Parathyroid adenoma (tissue), 2 donors: ENCODE data around the gene GLDC.

Experiments
- H2AFZ ChIP-seq: fragments of 300-600 bp; sonication (generic); one replicate; pipeline ENCODE4 v1.7.0; 2017; ENCODE audit warnings: antibody characterized with exemption, mild to moderate bottlenecking
- H3K27ac ChIP-seq: fragments of 300-600 bp; sonication (generic); one replicate; pipeline ENCODE4 v1.7.0; 2017
- H3K27me3 ChIP-seq: fragments of 300-600 bp; sonication (generic); one replicate; pipeline ENCODE4 v1.7.0; 2017; ENCODE audit warnings: low read length; ENCODE audit not compliant: control insufficient read depth, insufficient read depth
- H3K36me3 ChIP-seq: fragments of 300-600 bp; sonication (generic); one replicate; pipeline ENCODE4 v1.7.0; 2017; ENCODE audit warnings: low read length; ENCODE audit not compliant: control insufficient read depth, insufficient read depth
- H3K4me1 ChIP-seq: fragments of 300-600 bp; sonication (generic); one replicate; pipeline ENCODE4 v1.7.0; 2017; ENCODE audit warnings: control low read depth
- H3K4me2 ChIP-seq: fragments of 300-600 bp; sonication (generic); one replicate; pipeline ENCODE4 v1.7.0; 2017; ENCODE audit warnings: low read length
- H3K4me3 ChIP-seq: fragments of 300-600 bp; sonication (generic); one replicate; pipeline ENCODE4 v1.7.0; 2017; ENCODE audit warnings: low read depth, low read length
- H3K79me2 ChIP-seq: fragments of 300-600 bp; sonication (generic); one replicate; pipeline ENCODE4 v1.7.0; 2017; ENCODE audit warnings: control low read depth
- H3K9ac ChIP-seq: fragments of 300-600 bp; sonication (generic); one replicate; pipeline ENCODE4 v1.7.0; 2017; ENCODE audit warnings: mild to moderate bottlenecking
- H3K9me3 ChIP-seq: fragments of 300-600 bp; sonication (generic); one replicate; pipeline ENCODE4 v1.7.0; 2017; ENCODE audit warnings: low read length; ENCODE audit not compliant: control insufficient read depth
- CTCF ChIP-seq: fragments of 300-600 bp; sonication (generic); IDR thresholded peaks from one replicate; pipeline ENCODE4 v1.7.0; 2017; ENCODE audit warnings: antibody characterized with exemption, mild to moderate bottlenecking
- donor health status: primary hyperparathyroidism.

Gene GLDC

GRCh38 chr9:6672118-6672517 lies 26.6 kb upstream of the GLDC start:
- Histone ChIP-seq H3K4me2 (no peak overlapping the region), H3K79me2 (no peaks in the 10 kb centered on the region), H3K9ac (no peak overlapping the region), H3K4me3 (no peak overlapping the region), H3K36me3 (no peaks in the 10 kb centered on the region), H3K27me3 (no peaks in the 10 kb centered on the region), H3K9me3 (no peaks in the 10 kb centered on the region), H2AFZ (no peak overlapping the region), H3K27ac (no peak overlapping the region), H3K4me1 (no peaks in the 10 kb centered on the region)
- TF ChIP-seq CTCF = no peak

- H3K9me3 ChIP-seq = no peaks in the 10 kb centered on the region
- H3K27me3 ChIP-seq = no peaks in the 10 kb centered on the region
- no peaks in the 10 kb centered on the region for H3K4me1 ChIP-seq
- no peak overlapping the region for H3K27ac ChIP-seq
- H3K36me3 ChIP-seq = no peaks in the 10 kb centered on the region
- no peak overlapping the region for H2AFZ ChIP-seq
- no peak for TF ChIP-seq CTCF
- H3K9ac ChIP-seq = no peak overlapping the region
- H3K4me2 ChIP-seq = no peak overlapping the region
- H3K79me2 ChIP-seq = no peaks in the 10 kb centered on the region
- H3K4me3 ChIP-seq = no peak overlapping the region
Measured at GRCh38 chr9:6671416-6671815, 25.9 kb upstream of the GLDC start.

- no peak overlapping the region for H3K4me3 ChIP-seq
- no peaks in the 10 kb centered on the region for H3K4me1 ChIP-seq
- no peak for TF ChIP-seq CTCF
Measured at GRCh38 chr9:6669881-6670280, 24.4 kb upstream of the GLDC start.

GRCh38 chr9:6667633-6668280 lies 22.2 kb upstream of the GLDC start:
- no peaks in the 10 kb centered on the region for H3K36me3 ChIP-seq
- no peak overlapping the region for H3K9ac ChIP-seq
- H3K4me3 ChIP-seq = no peak overlapping the region
- no peak overlapping the region for H2AFZ ChIP-seq
- no peak overlapping the region for H3K4me2 ChIP-seq
- H3K27ac ChIP-seq = no peak overlapping the region
- H3K4me1 ChIP-seq = no peaks in the 10 kb centered on the region
- TF ChIP-seq CTCF = peak; percentile 37
- no peaks in the 10 kb centered on the region for H3K9me3 ChIP-seq
- no peaks in the 10 kb centered on the region for H3K79me2 ChIP-seq
- no peaks in the 10 kb centered on the region for H3K27me3 ChIP-seq

More at GRCh38 chr9:6669881-6670280, 24.4 kb upstream of the GLDC start:
- H3K9me3 ChIP-seq = no peaks in the 10 kb centered on the region
- H3K4me2 ChIP-seq = no peak overlapping the region
- no peaks in the 10 kb centered on the region for H3K36me3 ChIP-seq
- H3K27ac ChIP-seq = no peak overlapping the region
- no peaks in the 10 kb centered on the region for H3K27me3 ChIP-seq
- no peak overlapping the region for H3K9ac ChIP-seq
- no peaks in the 10 kb centered on the region for H3K79me2 ChIP-seq
- no peak overlapping the region for H2AFZ ChIP-seq

GRCh38 chr9:6667080-6667479 lies 21.6 kb upstream of the GLDC start:
- Histone ChIP-seq H3K27me3 (no peaks in the 10 kb centered on the region), H3K9ac (no peak overlapping the region), H2AFZ (no peak overlapping the region), H3K4me1 (no peaks in the 10 kb centered on the region), H3K4me2 (no peak overlapping the region), H3K79me2 (no peaks in the 10 kb centered on the region), H3K36me3 (no peaks in the 10 kb centered on the region), H3K4me3 (no peak overlapping the region), H3K27ac (no peak overlapping the region), H3K9me3 (no peaks in the 10 kb centered on the region)
- TF ChIP-seq CTCF = no peak
